Fibroblast of lung (primary cell): Measurements from ENCODE around the gene ARAP3. TPM values are rescaled to one million over a fixed set of nuclear protein-coding genes. Genes with fewer than 3 reads are reported as not detected.

Experiments
- DNase-seq, 2 donors: peaks; one replicate each; pipeline versions ENCODE4 v3.0.0 to v3.0.0-alpha.2; 2010; ENCODE audit warnings: low read depth in 2 of 2
- H2AFZ ChIP-seq: 2 replicates; pipeline ENCODE4 v1.5.1; 2012; ENCODE audit warnings: low read length, control low read depth, inconsistent platforms
- H3K27ac ChIP-seq: 2 replicates; pipeline ENCODE4 v1.5.1; 2011; ENCODE audit warnings: low read length, control low read depth; ENCODE audit not compliant: insufficient read depth
- H3K27me3 ChIP-seq: 2 replicates; pipeline ENCODE4 v1.5.1; 2011; ENCODE audit warnings: mild to moderate bottlenecking, low read length; ENCODE audit not compliant: control insufficient read depth, insufficient read depth
- H3K36me3 ChIP-seq: 2 replicates; pipeline ENCODE4 v1.5.1; 2011; ENCODE audit warnings: low read length; ENCODE audit not compliant: control insufficient read depth, insufficient read depth
- H3K4me1 ChIP-seq: 2 replicates; pipeline ENCODE4 v1.5.1; 2011; ENCODE audit warnings: low read length; ENCODE audit not compliant: control insufficient read depth, insufficient read depth; ENCODE audit errors: extremely low read depth
- H3K4me2 ChIP-seq: 2 replicates; pipeline ENCODE4 v1.5.1; 2011; ENCODE audit warnings: low read length, control low read depth; ENCODE audit not compliant: insufficient read depth; ENCODE audit errors: extremely low read depth
- H3K4me3 ChIP-seq, 4 experiments: fragments of 200-600 bp in 1 of 4; sonication (generic) in 1 of 4; replicated peaks in 1 of 4; 2 replicates each; pipeline ENCODE4 v1.5.1; 2011 to 2016; ENCODE audit warnings: low read length in 4 of 4, low read depth in 3 of 4, mild to moderate bottlenecking in 3 of 4, control low read depth in 2 of 4, inconsistent platforms in 1 of 4, mixed read lengths in 1 of 4; ENCODE audit not compliant: insufficient read depth in 1 of 4; ENCODE audit errors: control extremely low read depth in 1 of 4
- H3K79me2 ChIP-seq: 2 replicates; pipeline ENCODE4 v1.5.1; 2012; ENCODE audit warnings: mild to moderate bottlenecking, low read length, inconsistent platforms; ENCODE audit not compliant: control insufficient read depth, insufficient read depth
- H3K9ac ChIP-seq: 2 replicates; pipeline ENCODE4 v1.5.1; 2011; ENCODE audit warnings: mild to moderate bottlenecking, low read length, control low read depth; ENCODE audit not compliant: insufficient read depth
- H3K9me3 ChIP-seq: 2 replicates; pipeline ENCODE4 v1.5.1; 2012; ENCODE audit warnings: low read depth, low read length; ENCODE audit not compliant: control insufficient read depth, insufficient read depth
- H4K20me1 ChIP-seq: 2 replicates; pipeline ENCODE4 v1.5.1; 2011; ENCODE audit warnings: low read length; ENCODE audit not compliant: control insufficient read depth, insufficient read depth; ENCODE audit errors: extremely low read depth
- CTCF ChIP-seq, 2 donors: IDR thresholded peaks in 1 of 2; conservative IDR thresholded peaks in 1 of 2; 1 replicate in 1 of 2; 2 replicates in 1 of 2; pipeline ENCODE4 v1.5.1; 2011 to 2012; ENCODE audit warnings: low read length in 2 of 2, control low read depth in 1 of 2, inconsistent platforms in 1 of 2, low read depth in 1 of 2, mild to moderate bottlenecking in 1 of 2
- EZH2 ChIP-seq: IDR thresholded peaks from 2 replicates; pipeline ENCODE4 v1.5.1; 2012; ENCODE audit warnings: low read length, control low read depth, mild to moderate bottlenecking; ENCODE audit errors: missing control alignments
- polyA plus RNA-seq, 2 donors: library from polyadenylated mRNA; depleted of rRNA in 1 of 2; stranded (reverse) in 1 of 2; unstranded in 1 of 2; fragments of >200 nt; gene quantifications; 2 replicates each; pipeline ENCODE4 v1.2.1, GENCODE V29; 2011 to 2012; ENCODE audit warnings: missing spikeins in 1 of 2
- total RNA-seq: library from RNA; depleted of rRNA; stranded (reverse); fragments of >200 nt; gene quantifications from 2 replicates; pipeline ENCODE4 v1.2.1, GENCODE V29; 2014

The ARAP3 gene
- total and polyA plus RNA-seq, 2 donors (not counting 1 experiment from before 2014, with no cell fraction given) = 2.9 to 3.8 TPM

GRCh38 chr5:141647851-141648250 is 34.2 kb downstream of the ARAP3 start:
- Histone ChIP-seq H3K27ac (no peak overlapping the region), H3K36me3 (peaks cover 12% of the 10 kb centered on the region), H3K4me3 (no peak overlapping the region), H3K4me1 (peaks cover 4% of the 10 kb centered on the region), H3K9ac (no peak overlapping the region), H3K9me3 (no peaks in the 10 kb centered on the region), H4K20me1 (no peaks in the 10 kb centered on the region), H3K27me3 (no peaks in the 10 kb centered on the region), H3K79me2 (no peaks in the 10 kb centered on the region), H2AFZ (no peak overlapping the region), H3K4me2 (no peak overlapping the region)
- TF ChIP-seq EZH2 (no peak), CTCF (conservative IDR thresholded peaks at IDR 0.05 in 1 of 2, IDR thresholded peaks at IDR 0.05 in 1 of 2; ENCODE audit: low read depth in 1 of 2, low read length in 2 of 2) (no peak)
- no peak for DNase-seq

GRCh38 chr5:141647242-141647641 is 34.8 kb downstream of the ARAP3 start:
- no peak for DNase-seq
- no peak overlapping the region for H3K9ac ChIP-seq
- H3K4me1 ChIP-seq = peaks cover 4% of the 10 kb centered on the region
- no peak overlapping the region for H3K4me2 ChIP-seq
- H2AFZ ChIP-seq = no peak overlapping the region
- H3K4me3 ChIP-seq = no peak overlapping the region
- no peaks in the 10 kb centered on the region for H3K27me3 ChIP-seq
- no peaks in the 10 kb centered on the region for H3K9me3 ChIP-seq
- no peak for TF ChIP-seq EZH2
- no peak for TF ChIP-seq CTCF (conservative IDR thresholded peaks at IDR 0.05 in 1 of 2, IDR thresholded peaks at IDR 0.05 in 1 of 2; ENCODE audit: low read depth in 1 of 2, low read length in 2 of 2)
- no peaks in the 10 kb centered on the region for H4K20me1 ChIP-seq
- no peaks in the 10 kb centered on the region for H3K79me2 ChIP-seq
- peaks cover 12% of the 10 kb centered on the region for H3K36me3 ChIP-seq
- H3K27ac ChIP-seq = no peak overlapping the region

- no peak for TF ChIP-seq CTCF (conservative IDR thresholded peaks at IDR 0.05 in 1 of 2, IDR thresholded peaks at IDR 0.05 in 1 of 2; ENCODE audit: low read depth in 1 of 2, low read length in 2 of 2)
- TF ChIP-seq EZH2 = no peak
- DNase-seq = no peak
- no peaks in the 10 kb centered on the region for H4K20me1 ChIP-seq
- H2AFZ ChIP-seq = no peak overlapping the region
- peaks cover 4% of the 10 kb centered on the region for H3K4me1 ChIP-seq
- no peak overlapping the region for H3K4me3 ChIP-seq
- H3K4me2 ChIP-seq = no peak overlapping the region
- H3K27me3 ChIP-seq = no peaks in the 10 kb centered on the region
- no peaks in the 10 kb centered on the region for H3K9me3 ChIP-seq
- no peak overlapping the region for H3K9ac ChIP-seq
- peaks cover 12% of the 10 kb centered on the region for H3K36me3 ChIP-seq
- no peak overlapping the region for H3K27ac ChIP-seq
- no peaks in the 10 kb centered on the region for H3K79me2 ChIP-seq
Observed at GRCh38 chr5:141646026-141646425, 36.0 kb downstream of the ARAP3 start.
